ENCODE data around the gene GALNT10. TPM values are rescaled to one million over a fixed set of nuclear protein-coding genes. Genes with fewer than 3 reads are reported as not detected.

Gene GALNT10
- total RNA-seq, 1 donor from 2014 or later = 11.5 TPM

DNA sequence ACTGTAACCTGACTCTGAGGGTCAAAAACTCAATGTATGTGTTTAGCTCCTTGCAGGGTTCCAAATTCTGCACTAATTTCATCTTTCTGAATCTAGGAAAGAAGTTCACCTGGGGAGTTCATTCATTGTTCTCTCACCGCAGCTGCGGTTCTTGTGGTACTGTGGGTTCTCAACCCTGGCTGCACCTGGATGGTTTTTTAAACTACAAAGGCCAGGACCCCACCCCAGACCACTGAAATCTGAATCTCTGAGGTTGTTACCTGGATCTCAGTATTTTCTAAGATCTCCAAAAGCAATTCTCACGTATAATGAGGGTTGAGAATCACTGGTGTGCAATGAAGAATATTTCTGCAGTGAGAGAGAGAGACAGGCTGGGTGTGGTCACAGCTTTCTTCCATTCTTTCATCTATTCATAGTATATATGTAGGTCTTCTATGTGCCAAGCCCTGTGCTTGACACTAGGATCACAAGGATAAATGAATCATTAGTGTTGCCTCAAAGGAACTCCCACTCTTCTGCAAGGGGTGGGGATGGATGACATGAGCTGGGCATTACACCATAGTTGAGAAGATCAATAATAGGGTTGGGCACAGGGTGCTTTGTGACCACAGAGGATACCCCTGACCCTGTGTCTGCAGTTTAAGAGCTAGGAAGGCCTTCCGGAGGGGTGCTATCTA lies 109.8 kb downstream of the GALNT10 start:
- Histone ChIP-seq H3K9me3 (no peaks in the 10 kb centered on the region), H3K27ac (no peak overlapping the region), H3K4me1 (no peaks in the 10 kb centered on the region), H3K27me3 (no peaks in the 10 kb centered on the region), H3K36me3 (no peaks in the 10 kb centered on the region), H3K4me3 (no peak overlapping the region)
- peak in 1 of 2 donors; percentile 19 for DNase-seq (ENCODE audit: extremely low spot score in 2 of 2)
- TF ChIP-seq, protein P1, sequence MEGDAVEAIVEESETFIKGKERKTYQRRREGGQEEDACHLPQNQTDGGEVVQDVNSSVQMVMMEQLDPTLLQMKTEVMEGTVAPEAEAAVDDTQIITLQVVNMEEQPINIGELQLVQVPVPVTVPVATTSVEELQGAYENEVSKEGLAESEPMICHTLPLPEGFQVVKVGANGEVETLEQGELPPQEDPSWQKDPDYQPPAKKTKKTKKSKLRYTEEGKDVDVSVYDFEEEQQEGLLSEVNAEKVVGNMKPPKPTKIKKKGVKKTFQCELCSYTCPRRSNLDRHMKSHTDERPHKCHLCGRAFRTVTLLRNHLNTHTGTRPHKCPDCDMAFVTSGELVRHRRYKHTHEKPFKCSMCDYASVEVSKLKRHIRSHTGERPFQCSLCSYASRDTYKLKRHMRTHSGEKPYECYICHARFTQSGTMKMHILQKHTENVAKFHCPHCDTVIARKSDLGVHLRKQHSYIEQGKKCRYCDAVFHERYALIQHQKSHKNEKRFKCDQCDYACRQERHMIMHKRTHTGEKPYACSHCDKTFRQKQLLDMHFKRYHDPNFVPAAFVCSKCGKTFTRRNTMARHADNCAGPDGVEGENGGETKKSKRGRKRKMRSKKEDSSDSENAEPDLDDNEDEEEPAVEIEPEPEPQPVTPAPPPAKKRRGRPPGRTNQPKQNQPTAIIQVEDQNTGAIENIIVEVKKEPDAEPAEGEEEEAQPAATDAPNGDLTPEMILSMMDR (IDR thresholded peaks at IDR 0.05) = no peak
- TF ChIP-seq POLR2A (IDR thresholded peaks at IDR 0.05) (no peak), POLR2AphosphoS5 (IDR thresholded peaks at IDR 0.05; ENCODE audit: insufficient read depth in 1 of 2, low read depth in 1 of 2) (no peak)
- intact Hi-C loops (cut with DNase I) = no loop called here

DNA sequence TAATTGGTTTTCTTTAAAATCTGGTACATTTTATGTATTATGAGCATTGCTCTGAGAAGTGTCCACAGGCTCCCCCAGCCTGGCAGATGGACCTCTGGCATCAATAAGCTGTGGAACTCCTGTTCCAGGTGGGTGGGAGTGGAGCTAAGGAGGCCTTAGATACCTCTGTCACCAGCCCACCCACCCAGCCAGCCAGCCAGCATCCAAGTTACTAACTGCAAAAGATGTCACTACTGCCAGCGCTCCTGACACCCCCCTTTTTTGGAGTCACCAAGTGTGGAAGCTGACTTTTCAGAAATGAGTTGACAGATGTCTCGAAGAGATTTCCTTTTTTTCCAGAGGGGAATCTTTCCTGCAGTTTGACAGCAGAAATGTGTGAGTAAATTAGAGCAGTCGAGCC lies 111.2 kb downstream of the GALNT10 start:
- Histone ChIP-seq H3K9me3 (no peaks in the 10 kb centered on the region), H3K4me3 (no peak overlapping the region), H3K4me1 (no peaks in the 10 kb centered on the region), H3K36me3 (no peaks in the 10 kb centered on the region), H3K27me3 (no peaks in the 10 kb centered on the region), H3K27ac (no peak overlapping the region)
- intact Hi-C loops (cut with DNase I) = no loop called here
- TF ChIP-seq, protein P1 (IDR thresholded peaks at IDR 0.05) = no peak
- TF ChIP-seq POLR2A (IDR thresholded peaks at IDR 0.05) = no peak
- TF ChIP-seq POLR2AphosphoS5 (IDR thresholded peaks at IDR 0.05; ENCODE audit: insufficient read depth in 1 of 2, low read depth in 1 of 2) = no peak
- DNase-seq (ENCODE audit: extremely low spot score in 2 of 2) = peak in 1 of 2 donors; percentile 40

DNA sequence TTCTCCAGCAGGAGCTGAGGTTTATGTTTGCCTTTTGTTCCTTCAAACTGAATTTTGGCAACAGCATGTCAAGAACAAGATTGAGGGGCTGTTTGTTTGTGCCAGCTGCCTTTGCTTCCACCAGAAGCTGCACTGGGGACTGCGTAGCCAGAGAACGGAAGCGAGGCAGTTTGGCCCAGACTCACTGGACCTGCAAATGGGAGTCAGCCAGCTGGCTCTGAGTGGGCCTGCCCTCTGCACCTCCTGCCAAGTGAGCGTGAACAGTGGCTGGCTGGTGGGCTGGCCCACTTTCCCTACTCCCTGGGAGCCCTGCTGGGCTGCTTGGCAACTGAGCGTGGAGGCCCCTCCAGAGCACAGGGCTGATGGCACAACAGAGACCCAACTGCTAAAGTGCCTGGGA lies 111.6 kb downstream of the GALNT10 start:
- Histone ChIP-seq H3K4me1 (no peaks in the 10 kb centered on the region), H3K27me3 (no peaks in the 10 kb centered on the region), H3K4me3 (no peak overlapping the region), H3K9me3 (no peaks in the 10 kb centered on the region), H3K27ac (no peak overlapping the region), H3K36me3 (no peaks in the 10 kb centered on the region)
- intact Hi-C loops (cut with DNase I) = no loop called here
- TF ChIP-seq, protein P1 (IDR thresholded peaks at IDR 0.05) = no peak
- no peak for DNase-seq (ENCODE audit: extremely low spot score in 2 of 2)

DNA sequence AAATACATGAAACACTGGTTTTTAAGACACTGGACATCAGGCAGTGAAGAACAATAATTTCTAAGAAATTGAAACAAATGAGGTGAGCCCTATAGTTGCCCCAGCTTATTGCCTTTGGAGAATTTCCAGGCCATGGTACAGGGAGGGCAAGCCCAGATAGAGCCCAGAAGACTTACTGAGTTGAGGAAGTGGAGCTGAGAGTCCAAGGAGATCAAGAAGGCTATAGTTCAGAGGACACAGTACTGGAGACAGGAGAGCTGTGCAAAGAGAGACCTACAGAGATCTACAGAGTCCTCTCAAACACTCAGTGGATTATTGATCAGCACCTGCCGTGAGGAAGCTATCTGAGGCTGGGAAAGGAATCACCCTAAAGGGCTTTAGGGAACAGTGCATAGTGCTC lies 112.6 kb downstream of the GALNT10 start:
- DNase-seq (ENCODE audit: extremely low spot score in 2 of 2) = peak in 1 of 2 donors; percentile 10
- Histone ChIP-seq H3K4me3 (no peak overlapping the region), H3K27me3 (no peaks in the 10 kb centered on the region), H3K27ac (no peak overlapping the region), H3K36me3 (no peaks in the 10 kb centered on the region), H3K9me3 (no peaks in the 10 kb centered on the region), H3K4me1 (no peaks in the 10 kb centered on the region)
- TF ChIP-seq, protein P1 (IDR thresholded peaks at IDR 0.05) = no peak
- no peak for TF ChIP-seq POLR2AphosphoS5 (IDR thresholded peaks at IDR 0.05; ENCODE audit: insufficient read depth in 1 of 2, low read depth in 1 of 2)
- TF ChIP-seq POLR2A (IDR thresholded peaks at IDR 0.05) = no peak
- intact Hi-C loops (cut with DNase I) = no loop called here

DNA sequence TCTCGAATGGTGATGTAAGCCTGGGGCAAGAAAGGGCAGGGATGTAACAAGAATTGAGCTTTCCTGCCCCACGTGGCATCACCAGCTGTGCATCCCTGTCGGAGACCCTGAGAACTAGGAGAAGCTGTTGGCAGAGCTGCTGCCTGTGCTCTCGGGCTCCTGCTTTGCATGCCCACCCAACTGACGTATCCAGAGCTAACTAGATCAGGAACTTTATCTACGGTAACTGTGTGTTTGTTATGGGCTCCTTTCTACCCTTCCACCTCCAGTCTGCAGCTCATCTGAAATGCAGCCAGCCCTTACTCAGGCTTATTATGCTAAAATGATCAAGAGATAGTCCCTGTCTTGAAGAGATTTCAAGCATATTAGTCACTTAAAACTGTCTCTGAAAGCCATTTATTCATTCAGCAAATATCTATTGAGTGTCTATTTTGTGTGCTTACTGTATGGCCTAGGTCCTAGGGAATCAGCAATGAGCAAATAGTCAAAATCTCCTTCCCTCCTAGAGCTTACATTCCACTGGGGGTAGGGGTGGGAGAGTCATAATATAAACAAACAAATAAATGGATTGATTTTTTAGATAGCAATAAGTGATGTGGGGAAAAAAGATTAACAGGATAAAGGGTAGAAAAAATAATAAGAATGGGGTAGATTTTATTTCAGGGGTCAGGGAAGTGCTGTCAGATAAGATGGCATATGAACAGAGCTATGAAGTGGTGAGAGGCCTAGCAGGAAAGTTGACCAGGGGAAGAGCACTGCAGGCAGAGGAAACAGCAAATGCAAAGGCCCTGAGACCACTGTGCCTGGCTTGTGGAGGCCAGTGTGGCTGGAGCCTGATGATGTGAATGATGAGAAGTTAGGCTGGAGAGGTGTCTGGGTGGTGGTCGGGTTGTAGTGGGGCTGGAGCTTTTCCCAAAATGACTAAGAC lies 118.2 kb downstream of the GALNT10 start:
- Histone ChIP-seq H3K4me3 (no peak overlapping the region), H3K36me3 (no peaks in the 10 kb centered on the region), H3K4me1 (no peaks in the 10 kb centered on the region), H3K9me3 (no peaks in the 10 kb centered on the region), H3K27me3 (no peaks in the 10 kb centered on the region), H3K27ac (no peak overlapping the region)
- DNase-seq (ENCODE audit: extremely low spot score in 2 of 2) = peak in 1 of 2 donors; percentile 58
- TF ChIP-seq POLR2A (IDR thresholded peaks at IDR 0.05) (no peak), POLR2AphosphoS5 (IDR thresholded peaks at IDR 0.05; ENCODE audit: insufficient read depth in 1 of 2, low read depth in 1 of 2) (no peak)
- TF ChIP-seq, protein P1 (IDR thresholded peaks at IDR 0.05) = no peak
- intact Hi-C loops (cut with DNase I) = no loop called here
